HG03108 (cell line): ENCODE results near the gene CMIP.
A peak's percentile ranks its signal among the peaks of the same experiment; 100 is the strongest.
"Not testable (repeated sequence)": the region's sequence is repeated elsewhere in the genome, so short reads cannot be mapped to it uniquely, and the experiment has no call there.

Source experiments
- ATAC-seq: cut with Tn5 transposase; IDR thresholded peaks from one replicate; pipeline ENCODE4 v1.9.1; 2021; ENCODE audit warnings: moderate library complexity; ENCODE audit not compliant: unreplicated experiment

CMIP gene

DNA sequence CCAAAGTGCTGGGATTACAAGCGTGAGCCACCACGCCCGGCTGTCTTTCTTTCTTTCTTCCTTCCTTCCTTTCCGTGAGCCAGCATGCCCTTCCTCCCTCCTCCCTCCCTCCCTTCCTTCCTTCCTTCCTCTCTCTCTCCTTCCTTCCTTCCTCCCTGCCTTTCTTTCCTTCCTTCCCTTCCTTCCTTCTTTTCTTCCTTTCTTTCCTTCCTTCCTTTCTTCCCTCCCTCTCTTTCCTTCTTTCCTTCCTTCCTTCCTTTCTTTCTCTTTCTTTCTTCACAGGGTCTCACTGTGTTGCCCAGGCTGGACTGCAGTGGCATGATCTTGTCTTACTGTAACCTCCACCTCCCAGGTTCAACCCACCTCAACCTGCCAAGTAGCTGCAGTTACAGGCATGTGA lies 283.8 kb downstream of the CMIP start:
- no peak for ATAC-seq

GRCh38 chr16:81729451-81729850 lies 284.8 kb downstream of the CMIP start:
- ATAC-seq: no peak

GRCh38 chr16:81730090-81731051 lies 285.8 kb downstream of the CMIP start:
- peak; percentile 77 for ATAC-seq

- no peak for ATAC-seq
Measured at GRCh38 chr16:81731649-81732048, 287.0 kb downstream of the CMIP start.

DNA sequence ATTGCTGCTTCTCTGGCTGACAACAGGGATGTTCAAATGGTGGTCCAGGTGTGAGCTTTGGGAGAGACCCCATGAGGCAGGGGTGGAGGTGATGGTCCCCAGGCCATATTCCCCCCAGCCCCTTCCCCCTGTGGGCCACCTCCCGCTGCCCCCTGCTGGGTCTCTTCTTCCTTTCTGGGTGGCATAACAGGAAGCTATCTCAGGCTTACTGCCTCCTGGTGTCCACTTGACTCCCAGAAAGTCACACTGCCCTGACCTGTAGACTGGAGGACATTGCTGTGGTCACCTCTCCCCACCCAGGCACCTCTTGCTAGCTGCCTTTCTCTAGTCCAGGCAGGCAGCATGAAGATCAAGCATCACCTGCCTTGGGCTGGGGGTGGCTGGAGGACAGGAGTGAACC lies 288.1 kb downstream of the CMIP start:
- no peak for ATAC-seq

DNA sequence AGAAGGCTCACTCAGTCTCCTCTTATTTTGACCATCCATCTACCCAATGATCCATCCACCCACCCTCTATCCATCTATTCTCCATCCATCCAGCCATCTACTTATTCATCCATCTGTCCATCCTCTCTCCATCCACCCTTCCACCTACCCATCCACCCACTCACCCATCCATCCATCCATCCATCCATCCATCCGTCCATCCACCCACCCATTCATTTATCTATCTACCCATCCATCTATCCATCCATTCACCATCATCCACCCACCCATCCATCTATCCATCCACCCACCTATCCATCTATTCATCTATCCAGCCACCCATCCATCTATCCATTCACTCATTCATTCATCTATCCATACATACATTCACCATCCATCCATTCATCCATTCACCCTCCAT lies 288.7 kb downstream of the CMIP start:
- no peak for ATAC-seq

DNA sequence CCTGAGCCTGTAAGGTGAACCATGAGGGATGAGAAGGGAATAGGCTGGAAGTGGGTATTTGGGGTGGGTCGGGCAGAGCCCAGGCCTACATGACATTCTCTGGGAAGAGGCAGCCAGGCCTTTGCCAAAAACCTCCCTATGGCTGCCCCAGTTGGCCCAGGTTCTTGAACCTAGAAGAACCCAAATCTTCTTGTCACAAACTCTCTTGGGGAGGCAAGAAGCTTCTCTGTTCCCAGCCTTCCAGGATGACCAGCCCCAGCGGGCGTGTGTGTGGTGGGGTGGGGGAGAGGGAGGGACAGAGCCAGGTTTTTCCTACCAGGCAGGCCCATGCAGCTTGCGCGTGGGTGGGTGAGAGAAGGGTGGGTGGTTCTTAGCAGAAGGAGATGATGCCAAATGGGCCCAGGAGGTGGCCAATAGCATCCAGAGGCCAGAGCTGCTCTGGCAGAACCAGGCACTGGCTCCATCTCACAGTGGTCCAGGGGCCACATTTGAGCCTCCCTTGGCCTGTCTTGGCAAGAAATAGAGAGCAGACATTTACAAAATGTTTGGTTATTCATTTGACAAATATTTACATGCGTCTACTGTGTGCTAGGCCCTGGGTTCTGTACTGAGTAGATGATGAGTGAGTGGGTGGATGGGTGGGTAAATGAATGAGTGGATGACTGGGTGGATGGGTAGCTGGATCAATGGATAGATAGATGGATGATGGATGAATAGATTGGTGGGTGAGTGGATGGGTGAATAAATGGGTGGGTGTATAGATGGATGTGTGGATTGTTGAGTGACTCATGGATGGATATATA lies 290.2 kb downstream of the CMIP start:
- no peak for ATAC-seq

DNA sequence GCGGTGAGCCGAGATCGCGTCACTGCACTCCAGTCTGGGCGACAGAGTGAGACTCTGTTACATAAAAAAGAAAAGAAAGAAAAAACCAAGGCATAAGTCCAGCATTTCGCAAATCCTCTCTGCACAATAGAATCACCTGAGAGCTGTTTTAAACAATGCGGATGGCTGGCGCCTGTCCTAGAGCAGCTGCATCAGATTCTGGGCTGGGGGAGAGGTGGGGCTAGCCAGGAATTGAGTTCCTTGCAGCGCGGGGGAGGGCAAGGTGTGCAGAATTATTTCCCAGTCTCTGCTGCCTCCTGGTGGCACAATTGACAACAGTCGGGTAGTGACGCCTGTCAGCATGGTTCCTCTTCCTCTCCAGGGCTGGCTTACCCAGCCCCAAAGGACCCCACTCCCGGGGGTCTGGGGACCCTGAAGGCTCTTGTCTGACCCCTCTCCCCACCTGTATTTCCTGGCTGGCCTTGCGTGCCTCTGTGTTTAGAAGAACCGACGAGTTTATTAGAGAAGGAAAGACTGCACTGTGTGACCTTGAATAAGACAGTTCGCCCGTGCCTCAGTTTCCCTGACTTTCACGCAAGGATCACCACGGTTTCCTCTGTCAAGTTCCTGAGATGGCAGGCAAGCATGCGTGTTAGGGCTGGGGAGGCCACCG lies 293.4 kb downstream of the CMIP start:
- peak; percentile 48 for ATAC-seq

- peak; percentile 25 for ATAC-seq
Measured at GRCh38 chr16:81738783-81739496, 294.3 kb downstream of the CMIP start.

GRCh38 chr16:81739503-81739902 lies 294.9 kb downstream of the CMIP start:
- no peak for ATAC-seq

- ATAC-seq: peak; percentile 72
Measured at GRCh38 chr16:81740169-81740568, 295.6 kb downstream of the CMIP start.

- ATAC-seq: not testable (repeated sequence)
Measured at GRCh38 chr16:81741430-81741770, 296.8 kb downstream of the CMIP start.

DNA sequence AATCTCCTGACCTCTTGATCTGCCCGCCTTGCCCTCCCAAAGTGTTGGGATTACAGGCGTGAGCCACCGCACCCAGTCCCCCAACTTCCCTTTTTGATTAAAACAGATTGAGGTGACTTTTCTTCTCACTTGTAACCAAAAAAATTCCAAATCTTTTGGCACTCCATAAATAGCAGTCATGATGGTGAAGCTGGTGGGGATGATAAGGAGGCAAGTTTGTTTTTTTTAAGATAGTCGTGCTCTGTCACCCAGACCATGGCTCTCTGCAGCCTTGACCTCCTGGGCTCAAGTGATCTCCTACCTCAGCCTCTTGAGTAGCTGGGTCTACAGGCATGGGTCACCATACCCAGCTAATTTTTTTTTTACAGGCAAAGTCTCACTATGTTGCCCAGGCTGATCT lies 299.8 kb downstream of the CMIP start:
- no peak for ATAC-seq

GRCh38 chr16:81744911-81745310 lies 300.3 kb downstream of the CMIP start:
- no peak for ATAC-seq

DNA sequence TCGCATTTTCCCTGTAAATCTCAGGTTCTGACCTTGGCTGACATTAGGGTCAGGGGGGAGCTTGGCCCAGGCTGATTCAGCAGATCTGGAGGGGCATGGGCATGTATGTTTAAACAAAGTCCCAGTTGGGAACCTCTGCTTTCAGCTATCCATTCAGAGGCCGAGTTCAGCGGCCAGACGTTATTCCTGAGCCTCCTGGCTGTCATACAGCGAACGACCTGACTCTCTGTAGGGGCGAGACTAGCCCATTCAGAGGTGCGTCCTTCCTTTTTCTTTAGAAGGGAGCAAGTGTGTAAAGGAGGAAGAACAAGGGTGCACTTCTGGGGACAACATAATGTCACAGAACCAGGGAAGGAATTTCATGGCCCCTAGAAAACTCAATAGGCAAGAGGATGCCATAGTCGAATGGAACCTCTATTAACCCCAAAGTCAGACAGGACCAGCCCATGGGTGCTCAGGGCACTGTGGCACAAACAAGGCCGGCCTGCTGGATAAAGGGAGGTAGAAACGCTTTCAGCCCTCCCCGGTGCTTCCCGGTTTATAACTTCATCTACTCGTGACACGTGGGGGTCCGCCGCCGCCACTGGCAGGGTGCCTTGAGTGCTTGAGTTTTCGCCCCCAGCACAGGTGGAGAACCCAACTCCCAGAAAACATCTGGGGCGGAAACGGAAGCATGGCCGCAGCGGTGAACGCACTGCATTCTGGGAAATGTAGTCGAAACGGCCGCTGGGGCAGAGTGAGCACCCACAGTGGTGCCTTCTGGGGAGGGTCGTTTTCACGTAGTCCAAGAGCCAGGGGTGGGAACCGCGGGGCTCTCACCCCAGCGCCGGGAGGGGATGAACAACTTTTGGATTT lies 301.3 kb downstream of the CMIP start:
- peak; percentile 57 for ATAC-seq

- ATAC-seq: no peak
Measured at GRCh38 chr16:81746566-81746965, 302.0 kb downstream of the CMIP start.

GRCh38 chr16:81748476-81749198 lies 304.0 kb downstream of the CMIP start:
- no peak for ATAC-seq

DNA sequence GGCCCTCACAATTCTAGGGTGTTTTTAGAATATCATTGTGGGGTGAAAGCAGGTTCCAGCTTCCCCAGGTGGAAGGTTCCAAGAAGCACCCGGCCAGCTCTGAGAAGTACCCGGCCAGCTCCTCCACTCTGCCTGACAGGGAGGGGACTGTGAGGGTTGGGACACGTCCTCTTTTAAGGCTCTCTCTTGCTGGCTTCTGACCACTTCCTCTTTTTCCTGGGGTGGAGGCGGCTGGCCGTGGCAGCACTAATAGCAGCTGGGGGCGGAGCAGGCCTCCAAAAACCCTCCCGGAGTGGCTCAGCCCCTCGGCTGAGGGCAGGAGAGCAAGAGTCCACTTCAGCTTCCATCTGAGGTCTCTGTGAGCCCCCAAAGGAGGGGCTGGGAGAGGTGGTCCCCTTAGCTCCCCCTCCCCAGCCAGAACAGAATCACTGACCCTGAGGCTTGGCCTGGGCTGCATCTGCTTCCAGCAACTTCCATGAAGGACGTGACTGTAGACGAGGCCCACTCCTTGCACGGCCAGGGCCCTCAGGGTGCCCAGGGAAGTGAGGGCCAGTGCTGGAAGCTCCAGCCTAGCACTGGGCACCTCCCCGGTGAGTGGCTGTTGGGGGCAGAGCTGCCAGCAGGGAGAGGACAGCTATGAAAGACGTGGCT lies 307.7 kb downstream of the CMIP start:
- ATAC-seq: peak; percentile 86

DNA sequence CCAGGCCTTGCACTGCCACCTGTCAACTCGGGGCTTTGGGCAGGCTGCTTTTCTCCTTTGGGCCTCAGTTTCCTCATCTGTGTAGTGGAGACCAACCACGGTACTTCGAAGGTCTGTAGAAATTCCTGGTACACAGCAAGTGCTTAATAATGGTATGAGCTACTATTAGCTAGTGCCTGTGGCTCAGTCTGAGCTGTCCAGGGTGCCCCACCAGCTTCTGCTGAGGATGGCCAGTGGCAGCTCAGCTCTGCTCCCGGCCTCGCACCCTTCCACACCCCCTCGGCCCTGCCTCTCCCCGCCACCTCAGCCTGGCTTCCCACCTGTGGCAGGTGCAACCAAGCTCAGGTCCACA lies 308.2 kb downstream of the CMIP start:
- ATAC-seq: no peak
